Retinal pigment epithelial cell (primary cell): ENCODE data around the gene WDR18.

ENCODE experiments used
- DNase-seq: peaks from one replicate; pipeline ENCODE4 v3.0.0-alpha.2; 2010; ENCODE audit warnings: low read depth
- H3K4me3 ChIP-seq: 2 replicates; pipeline ENCODE4 v1.5.1; 2011; ENCODE audit warnings: mild to moderate bottlenecking, low read length, control low read depth, moderate library complexity
- TF ChIP-seq, protein P1 (sequence below): conservative IDR thresholded peaks from 2 replicates; pipeline ENCODE4 v1.5.1; 2011; ENCODE audit warnings: low read depth, low read length, control low read depth, inconsistent platforms

WDR18 gene

DNA sequence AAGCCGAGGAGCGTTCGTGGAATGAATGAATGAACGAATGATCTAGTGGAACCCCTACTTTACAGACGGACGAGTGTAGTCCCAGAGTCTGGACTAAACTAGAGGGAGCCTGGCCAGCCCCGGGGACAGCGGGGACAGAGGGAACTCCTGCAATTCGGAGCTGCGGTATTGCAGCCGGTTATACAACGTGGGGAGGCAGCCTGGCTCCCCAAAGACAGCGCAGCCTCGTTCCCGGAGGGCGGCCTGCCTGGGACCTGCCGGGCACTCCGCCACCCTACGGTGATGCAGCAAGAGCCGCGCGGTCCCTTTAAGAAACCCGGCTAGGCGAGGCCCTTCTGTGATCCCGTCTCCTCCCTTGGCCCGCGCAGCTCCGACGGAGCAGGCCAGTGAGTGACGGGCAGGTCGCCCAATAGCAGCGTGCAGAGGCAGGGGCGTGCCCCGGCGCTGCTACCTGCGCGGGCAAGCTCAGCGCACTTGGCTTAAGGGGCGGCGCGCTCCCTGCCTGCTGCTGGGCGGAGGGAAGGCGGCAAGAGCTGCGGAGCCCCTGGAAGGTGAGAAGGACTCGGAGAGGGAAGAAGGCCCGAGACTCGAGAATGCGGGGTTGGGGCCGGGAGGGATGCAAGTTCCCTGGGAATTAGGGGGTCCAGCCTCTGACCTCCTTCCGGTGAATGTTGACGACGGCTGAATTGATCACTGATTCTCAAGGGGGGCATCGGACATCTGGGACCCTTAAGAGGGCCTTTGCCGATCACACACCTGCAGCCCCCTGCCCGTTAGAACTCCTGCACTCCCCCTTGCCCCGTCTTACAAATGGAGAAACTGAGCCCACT is 55.7 kb downstream of the WDR18 start, which contains the start of gene ABCA7:
TSS of gene ABCA7 (plus strand) at position 462 of the 830 bp plus-strand sequence. CDS start 1,255 bp downstream, outside the sequence.
- DNase-seq, result peak; percentile 95
- H3K4me3 ChIP-seq, result peak within 1 kb of the TSS; percentile 62
- TF ChIP-seq, protein P1, sequence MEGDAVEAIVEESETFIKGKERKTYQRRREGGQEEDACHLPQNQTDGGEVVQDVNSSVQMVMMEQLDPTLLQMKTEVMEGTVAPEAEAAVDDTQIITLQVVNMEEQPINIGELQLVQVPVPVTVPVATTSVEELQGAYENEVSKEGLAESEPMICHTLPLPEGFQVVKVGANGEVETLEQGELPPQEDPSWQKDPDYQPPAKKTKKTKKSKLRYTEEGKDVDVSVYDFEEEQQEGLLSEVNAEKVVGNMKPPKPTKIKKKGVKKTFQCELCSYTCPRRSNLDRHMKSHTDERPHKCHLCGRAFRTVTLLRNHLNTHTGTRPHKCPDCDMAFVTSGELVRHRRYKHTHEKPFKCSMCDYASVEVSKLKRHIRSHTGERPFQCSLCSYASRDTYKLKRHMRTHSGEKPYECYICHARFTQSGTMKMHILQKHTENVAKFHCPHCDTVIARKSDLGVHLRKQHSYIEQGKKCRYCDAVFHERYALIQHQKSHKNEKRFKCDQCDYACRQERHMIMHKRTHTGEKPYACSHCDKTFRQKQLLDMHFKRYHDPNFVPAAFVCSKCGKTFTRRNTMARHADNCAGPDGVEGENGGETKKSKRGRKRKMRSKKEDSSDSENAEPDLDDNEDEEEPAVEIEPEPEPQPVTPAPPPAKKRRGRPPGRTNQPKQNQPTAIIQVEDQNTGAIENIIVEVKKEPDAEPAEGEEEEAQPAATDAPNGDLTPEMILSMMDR, result no peak

DNA sequence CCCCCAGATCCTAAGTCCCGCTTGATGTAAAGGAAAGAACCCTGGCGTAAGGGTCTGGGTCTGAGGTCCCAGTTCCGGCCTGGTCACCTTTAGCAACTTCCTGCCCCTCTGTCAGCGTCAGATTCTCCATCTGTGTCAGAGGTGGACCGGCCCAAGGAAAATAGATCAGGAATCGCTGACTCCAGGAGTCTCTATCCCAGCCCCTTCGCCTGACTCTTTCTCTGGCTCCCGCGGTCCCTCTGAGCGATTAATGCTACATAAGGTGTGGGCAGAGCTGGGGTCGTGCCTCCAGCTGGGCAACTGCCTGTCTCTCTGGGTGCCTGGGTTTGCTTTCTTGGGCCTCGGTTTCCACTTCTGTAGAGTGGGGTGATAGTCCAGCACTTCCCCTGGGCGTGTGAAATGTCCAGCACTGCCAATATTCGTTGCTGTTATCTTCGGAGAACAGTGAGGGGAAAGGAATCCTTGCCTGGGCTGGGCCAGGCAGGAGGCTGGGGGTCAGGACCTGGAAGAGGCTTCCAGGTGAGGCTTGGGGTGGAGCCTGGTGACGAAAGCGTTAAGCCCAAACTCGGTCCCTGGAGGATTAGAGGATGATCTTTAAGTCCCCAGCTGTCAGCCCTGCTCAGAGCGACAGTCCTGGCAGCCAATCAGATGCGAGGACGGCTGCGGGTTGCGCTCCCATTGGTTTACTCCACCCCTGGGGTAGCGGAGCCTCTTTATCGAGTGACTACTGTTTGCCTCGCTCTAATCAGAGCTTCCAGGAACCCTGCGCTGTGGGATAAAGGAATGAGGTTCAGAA is 56.5 kb downstream of the WDR18 start:
- H3K4me3 ChIP-seq, result peak overlapping the region; percentile 62
- TF ChIP-seq, protein P1, result no peak
- peak; percentile 85 for DNase-seq

DNA sequence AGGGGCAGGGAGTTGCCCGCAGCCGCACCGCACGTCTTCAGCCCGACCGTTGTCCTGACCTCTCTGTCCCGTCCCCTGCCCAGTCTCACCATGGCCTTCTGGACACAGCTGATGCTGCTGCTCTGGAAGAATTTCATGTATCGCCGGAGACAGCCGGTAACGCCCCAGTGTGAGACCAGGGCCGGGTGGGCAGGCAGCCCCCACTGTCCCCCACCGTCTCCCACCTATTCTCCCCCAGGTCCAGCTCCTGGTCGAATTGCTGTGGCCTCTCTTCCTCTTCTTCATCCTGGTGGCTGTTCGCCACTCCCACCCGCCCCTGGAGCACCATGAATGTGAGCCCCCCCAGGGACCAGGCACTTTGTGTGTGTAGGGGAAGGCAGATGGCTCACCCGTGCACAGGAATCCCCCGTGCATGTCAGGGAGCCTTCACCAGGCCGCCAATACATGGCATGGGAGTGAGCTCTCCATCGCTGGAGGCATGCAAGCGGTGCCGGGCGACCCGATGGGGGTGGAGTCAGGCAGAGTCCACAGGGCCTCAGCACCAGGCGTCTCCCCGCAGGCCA is 57.2 kb downstream of the WDR18 start:
- TF ChIP-seq, protein P1, result no peak
- peak overlapping the region; percentile 38 for H3K4me3 ChIP-seq
- no peak for DNase-seq

DNA sequence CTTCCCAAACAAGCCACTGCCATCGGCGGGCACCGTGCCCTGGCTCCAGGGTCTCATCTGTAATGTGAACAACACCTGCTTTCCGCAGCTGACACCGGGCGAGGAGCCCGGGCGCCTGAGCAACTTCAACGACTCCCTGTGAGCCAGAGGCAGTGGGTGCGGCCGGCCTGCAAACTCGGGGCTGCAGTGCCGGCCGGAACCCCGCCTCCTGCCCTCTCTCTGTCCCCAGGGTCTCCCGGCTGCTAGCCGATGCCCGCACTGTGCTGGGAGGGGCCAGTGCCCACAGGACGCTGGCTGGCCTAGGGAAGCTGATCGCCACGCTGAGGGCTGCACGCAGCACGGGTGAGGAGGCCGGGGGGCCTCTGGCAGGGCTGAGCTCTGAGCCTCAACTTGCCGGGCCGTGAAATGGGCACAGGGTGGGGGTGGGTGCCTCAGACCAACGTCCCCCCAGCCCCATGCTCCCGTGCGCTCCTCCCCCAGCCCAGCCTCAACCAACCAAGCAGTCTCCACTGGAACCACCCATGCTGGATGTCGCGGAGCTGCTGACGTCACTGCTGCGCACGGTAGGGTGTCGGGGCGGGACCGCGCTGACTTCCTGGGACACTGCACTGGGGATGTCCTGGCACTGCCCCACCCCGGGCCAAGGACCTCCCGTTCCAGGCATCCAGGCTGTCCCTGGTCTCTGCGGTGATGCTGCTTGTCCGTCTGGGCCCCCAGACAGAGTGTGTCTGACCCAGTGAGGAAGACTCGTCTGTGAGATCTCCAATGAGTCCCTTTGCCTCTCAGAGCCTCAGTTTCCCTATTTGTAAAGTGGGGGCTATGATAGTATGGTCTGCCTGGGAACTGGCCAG is 57.9 kb downstream of the WDR18 start:
- no peak for DNase-seq
- TF ChIP-seq, protein P1, result no peak
- no peak overlapping the region for H3K4me3 ChIP-seq

DNA sequence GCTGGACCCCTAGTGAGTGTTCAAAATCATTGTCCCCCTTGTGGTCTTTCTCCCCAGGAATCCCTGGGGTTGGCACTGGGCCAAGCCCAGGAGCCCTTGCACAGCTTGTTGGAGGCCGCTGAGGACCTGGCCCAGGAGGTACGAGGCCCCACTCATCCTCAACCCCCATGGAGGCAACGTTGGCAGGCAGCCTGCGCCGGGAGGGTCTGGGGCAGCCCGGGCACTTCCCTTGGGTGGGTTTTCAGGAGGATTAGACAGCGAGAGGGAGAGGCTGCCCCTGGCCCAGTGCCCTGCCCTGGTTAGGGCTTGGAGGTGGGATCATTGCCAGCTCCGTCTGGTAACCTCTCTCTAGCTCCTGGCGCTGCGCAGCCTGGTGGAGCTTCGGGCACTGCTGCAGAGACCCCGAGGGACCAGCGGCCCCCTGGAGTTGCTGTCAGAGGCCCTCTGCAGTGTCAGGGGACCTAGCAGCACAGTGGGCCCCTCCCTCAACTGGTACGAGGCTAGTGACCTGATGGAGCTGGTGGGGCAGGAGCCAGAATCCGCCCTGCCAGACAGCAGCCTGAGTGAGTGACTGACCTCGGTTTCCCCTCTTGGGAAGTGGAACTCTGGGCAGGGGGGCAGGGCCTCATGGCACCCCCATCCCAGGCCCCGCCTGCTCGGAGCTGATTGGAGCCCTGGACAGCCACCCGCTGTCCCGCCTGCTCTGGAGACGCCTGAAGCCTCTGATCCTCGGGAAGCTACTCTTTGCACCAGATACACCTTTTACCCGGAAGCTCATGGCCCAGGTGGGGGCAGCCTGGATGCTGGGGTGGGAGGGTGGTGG is 58.8 kb downstream of the WDR18 start:
- DNase-seq, result no peak
- TF ChIP-seq, protein P1, result peak; percentile 24
- peak overlapping the region; percentile 8 for H3K4me3 ChIP-seq
